ENCODE data around the gene OR1F1. TPM values are rescaled to one million over a fixed set of nuclear protein-coding genes. Genes with fewer than 3 reads are reported as not detected.

OR1F1 gene
- total RNA-seq, 1 experiment from 2014 or later, result 0.44 TPM

DNA sequence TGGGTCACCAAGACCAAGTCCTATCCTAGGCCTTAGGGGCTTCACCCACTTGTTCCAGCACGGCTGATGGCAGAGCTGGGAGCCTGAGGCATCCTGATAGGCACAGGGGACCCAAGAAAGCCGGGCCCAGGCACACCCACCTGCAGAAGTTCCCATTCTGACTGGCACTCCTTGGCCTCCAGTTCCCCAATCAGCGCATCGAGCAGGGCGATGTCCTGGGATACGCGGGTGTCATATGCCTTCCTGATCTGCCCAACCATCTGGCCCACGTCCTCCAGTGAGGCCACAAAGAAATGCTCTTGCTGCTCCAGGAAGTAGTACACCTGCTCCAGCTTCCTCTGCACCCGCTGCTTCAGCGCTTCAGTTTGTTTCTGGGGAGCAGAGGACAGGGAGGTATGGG, 58.9 kb downstream of the OR1F1 start (continued):
- TF ChIP-seq MYBL2 (CRISPR knock-in tag; IDR thresholded peaks at IDR 0.05) (no peak), RELA (CRISPR knock-in tag; IDR thresholded peaks at IDR 0.05; ENCODE audit: borderline replicate concordance) (no peak), PRRX2 (CRISPR knock-in tag; IDR thresholded peaks at IDR 0.05) (no peak), NR3C1 (CRISPR knock-in tag; conservative IDR thresholded peaks at IDR 0.05; ENCODE audit: low read depth) (no peak), ZNF121 (CRISPR knock-in tag; IDR thresholded peaks at IDR 0.05) (no peak)

DNA sequence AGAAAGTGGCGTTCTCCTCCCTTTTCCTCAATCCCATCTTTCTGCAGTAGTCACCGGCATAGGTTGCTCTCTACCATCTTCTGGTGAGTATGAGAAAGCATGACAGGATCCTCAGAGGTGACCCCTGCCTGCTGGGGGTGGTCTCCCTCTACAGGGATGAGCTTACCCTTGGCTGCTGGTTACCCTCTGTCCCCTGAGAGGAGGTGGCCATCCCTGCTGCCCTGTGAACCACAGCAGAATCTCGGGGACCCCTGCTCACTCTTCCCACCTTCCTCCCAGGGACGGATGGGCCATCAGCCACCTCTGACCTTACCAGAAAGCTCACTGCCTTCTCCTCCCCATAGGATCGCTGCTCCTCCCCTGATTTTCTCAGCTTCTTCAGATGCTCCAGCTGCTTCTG, 60.6 kb downstream of the OR1F1 start:
- Mint-ChIP-seq H3K27ac (no peak overlapping the region), H3K4me3 (no peak overlapping the region), H3K36me3 (peaks cover 3% of the 10 kb centered on the region; the same call in 1 of the 2 replicates), H3K9me3 (peaks cover 32% of the 10 kb centered on the region), H3K27me3 (ENCODE audit: low read depth) (peaks cover 53% of the 10 kb centered on the region), H3K4me1 (no peaks in the 10 kb centered on the region)
- CTCF ChIA-PET, result interaction anchor here (1.5 kb wide), 1 partner anchor 16 kb away, joined by 3 read pairs; no protein-coding TSS in a partner anchor
- DNase-seq (ENCODE audit: low spot score) (no peak), ATAC-seq (no peak)
- POLR2A ChIA-PET, result no interaction called here
- TF ChIP-seq TCF7 (CRISPR knock-in tag; IDR thresholded peaks at IDR 0.05; ENCODE audit: low read depth) (no peak), OVOL2 (CRISPR knock-in tag; IDR thresholded peaks at IDR 0.05; ENCODE audit: borderline replicate concordance) (no peak), FOXP1 (CRISPR knock-in tag; IDR thresholded peaks at IDR 0.05; ENCODE audit: borderline replicate concordance) (no peak), HMGA2 (CRISPR knock-in tag; IDR thresholded peaks at IDR 0.05) (no peak)
- TF ChIP-seq, protein P1, sequence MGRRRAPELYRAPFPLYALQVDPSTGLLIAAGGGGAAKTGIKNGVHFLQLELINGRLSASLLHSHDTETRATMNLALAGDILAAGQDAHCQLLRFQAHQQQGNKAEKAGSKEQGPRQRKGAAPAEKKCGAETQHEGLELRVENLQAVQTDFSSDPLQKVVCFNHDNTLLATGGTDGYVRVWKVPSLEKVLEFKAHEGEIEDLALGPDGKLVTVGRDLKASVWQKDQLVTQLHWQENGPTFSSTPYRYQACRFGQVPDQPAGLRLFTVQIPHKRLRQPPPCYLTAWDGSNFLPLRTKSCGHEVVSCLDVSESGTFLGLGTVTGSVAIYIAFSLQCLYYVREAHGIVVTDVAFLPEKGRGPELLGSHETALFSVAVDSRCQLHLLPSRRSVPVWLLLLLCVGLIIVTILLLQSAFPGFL (CRISPR knock-in tag; IDR thresholded peaks at IDR 0.05; ENCODE audit: borderline replicate concordance), result no peak
- TF ChIP-seq, protein P2, sequence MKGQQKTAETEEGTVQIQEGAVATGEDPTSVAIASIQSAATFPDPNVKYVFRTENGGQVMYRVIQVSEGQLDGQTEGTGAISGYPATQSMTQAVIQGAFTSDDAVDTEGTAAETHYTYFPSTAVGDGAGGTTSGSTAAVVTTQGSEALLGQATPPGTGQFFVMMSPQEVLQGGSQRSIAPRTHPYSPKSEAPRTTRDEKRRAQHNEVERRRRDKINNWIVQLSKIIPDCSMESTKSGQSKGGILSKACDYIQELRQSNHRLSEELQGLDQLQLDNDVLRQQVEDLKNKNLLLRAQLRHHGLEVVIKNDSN (CRISPR knock-in tag; IDR thresholded peaks at IDR 0.05), result no peak
- TF ChIP-seq, protein P3, sequence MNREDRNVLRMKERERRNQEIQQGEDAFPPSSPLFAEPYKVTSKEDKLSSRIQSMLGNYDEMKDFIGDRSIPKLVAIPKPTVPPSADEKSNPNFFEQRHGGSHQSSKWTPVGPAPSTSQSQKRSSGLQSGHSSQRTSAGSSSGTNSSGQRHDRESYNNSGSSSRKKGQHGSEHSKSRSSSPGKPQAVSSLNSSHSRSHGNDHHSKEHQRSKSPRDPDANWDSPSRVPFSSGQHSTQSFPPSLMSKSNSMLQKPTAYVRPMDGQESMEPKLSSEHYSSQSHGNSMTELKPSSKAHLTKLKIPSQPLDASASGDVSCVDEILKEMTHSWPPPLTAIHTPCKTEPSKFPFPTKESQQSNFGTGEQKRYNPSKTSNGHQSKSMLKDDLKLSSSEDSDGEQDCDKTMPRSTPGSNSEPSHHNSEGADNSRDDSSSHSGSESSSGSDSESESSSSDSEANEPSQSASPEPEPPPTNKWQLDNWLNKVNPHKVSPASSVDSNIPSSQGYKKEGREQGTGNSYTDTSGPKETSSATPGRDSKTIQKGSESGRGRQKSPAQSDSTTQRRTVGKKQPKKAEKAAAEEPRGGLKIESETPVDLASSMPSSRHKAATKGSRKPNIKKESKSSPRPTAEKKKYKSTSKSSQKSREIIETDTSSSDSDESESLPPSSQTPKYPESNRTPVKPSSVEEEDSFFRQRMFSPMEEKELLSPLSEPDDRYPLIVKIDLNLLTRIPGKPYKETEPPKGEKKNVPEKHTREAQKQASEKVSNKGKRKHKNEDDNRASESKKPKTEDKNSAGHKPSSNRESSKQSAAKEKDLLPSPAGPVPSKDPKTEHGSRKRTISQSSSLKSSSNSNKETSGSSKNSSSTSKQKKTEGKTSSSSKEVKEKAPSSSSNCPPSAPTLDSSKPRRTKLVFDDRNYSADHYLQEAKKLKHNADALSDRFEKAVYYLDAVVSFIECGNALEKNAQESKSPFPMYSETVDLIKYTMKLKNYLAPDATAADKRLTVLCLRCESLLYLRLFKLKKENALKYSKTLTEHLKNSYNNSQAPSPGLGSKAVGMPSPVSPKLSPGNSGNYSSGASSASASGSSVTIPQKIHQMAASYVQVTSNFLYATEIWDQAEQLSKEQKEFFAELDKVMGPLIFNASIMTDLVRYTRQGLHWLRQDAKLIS (CRISPR knock-in tag; IDR thresholded peaks at IDR 0.05; ENCODE audit: borderline replicate concordance), result no peak

DNA sequence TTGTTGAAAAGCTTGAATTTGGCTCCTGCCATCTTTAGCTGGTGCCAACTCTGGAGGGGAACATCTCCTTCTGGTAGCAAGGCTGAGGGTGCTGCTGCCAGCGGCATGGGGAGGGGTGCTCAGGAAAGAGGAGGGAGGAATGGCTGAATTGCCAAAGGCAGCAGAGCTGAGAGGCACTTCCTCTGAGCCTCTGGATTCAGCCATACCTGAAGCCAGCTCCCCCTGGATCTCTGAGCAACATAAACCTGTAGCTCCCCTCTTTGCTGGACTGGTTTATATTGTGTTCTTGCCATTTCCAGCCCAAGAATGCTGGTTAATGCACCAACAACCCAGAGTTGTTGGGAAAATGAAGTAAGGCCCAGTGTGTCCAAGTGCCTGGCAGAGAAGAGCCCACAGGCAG, 61.0 kb downstream of the OR1F1 start:
- no peak for DNase-seq (ENCODE audit: low spot score)
- ChIA-PET POLR2A (no interaction called here), CTCF (interaction anchor here (1.5 kb wide), 1 partner anchor 16 kb away, joined by 3 read pairs; no protein-coding TSS in a partner anchor)
- peaks cover 55% of the 10 kb centered on the region for H3K27me3 Mint-ChIP-seq (ENCODE audit: low read depth)
- peaks cover 29% of the 10 kb centered on the region for H3K9me3 Mint-ChIP-seq
- no peak overlapping the region for H3K27ac Mint-ChIP-seq
- H3K36me3 Mint-ChIP-seq, result peaks cover 2% of the 10 kb centered on the region; the same call in 1 of the 2 replicates
- H3K4me1 Mint-ChIP-seq, result no peaks in the 10 kb centered on the region
- no peak overlapping the region for H3K4me3 Mint-ChIP-seq
- no peak for ATAC-seq
- TF ChIP-seq, protein P2 (CRISPR knock-in tag; IDR thresholded peaks at IDR 0.05), result no peak
- TF ChIP-seq FOXP1 (CRISPR knock-in tag; IDR thresholded peaks at IDR 0.05; ENCODE audit: borderline replicate concordance) (no peak), TEAD4 (CRISPR knock-in tag; IDR thresholded peaks at IDR 0.05) (no peak), ZNF423 (CRISPR knock-in tag; IDR thresholded peaks at IDR 0.05) (no peak), MXD4 (CRISPR knock-in tag; IDR thresholded peaks at IDR 0.05; ENCODE audit: borderline replicate concordance) (no peak), ELF4 (CRISPR knock-in tag; IDR thresholded peaks at IDR 0.05; ENCODE audit: low read depth) (no peak), ZNF671 (CRISPR knock-in tag; IDR thresholded peaks at IDR 0.05) (no peak), SOX15 (CRISPR knock-in tag; IDR thresholded peaks at IDR 0.05) (no peak)
- TF ChIP-seq, protein P4, sequence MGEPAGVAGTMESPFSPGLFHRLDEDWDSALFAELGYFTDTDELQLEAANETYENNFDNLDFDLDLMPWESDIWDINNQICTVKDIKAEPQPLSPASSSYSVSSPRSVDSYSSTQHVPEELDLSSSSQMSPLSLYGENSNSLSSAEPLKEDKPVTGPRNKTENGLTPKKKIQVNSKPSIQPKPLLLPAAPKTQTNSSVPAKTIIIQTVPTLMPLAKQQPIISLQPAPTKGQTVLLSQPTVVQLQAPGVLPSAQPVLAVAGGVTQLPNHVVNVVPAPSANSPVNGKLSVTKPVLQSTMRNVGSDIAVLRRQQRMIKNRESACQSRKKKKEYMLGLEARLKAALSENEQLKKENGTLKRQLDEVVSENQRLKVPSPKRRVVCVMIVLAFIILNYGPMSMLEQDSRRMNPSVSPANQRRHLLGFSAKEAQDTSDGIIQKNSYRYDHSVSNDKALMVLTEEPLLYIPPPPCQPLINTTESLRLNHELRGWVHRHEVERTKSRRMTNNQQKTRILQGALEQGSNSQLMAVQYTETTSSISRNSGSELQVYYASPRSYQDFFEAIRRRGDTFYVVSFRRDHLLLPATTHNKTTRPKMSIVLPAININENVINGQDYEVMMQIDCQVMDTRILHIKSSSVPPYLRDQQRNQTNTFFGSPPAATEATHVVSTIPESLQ (CRISPR knock-in tag; IDR thresholded peaks at IDR 0.05), result no peak
- TF ChIP-seq, protein P1 (CRISPR knock-in tag; IDR thresholded peaks at IDR 0.05; ENCODE audit: borderline replicate concordance), result no peak
- TF ChIP-seq, protein P5, sequence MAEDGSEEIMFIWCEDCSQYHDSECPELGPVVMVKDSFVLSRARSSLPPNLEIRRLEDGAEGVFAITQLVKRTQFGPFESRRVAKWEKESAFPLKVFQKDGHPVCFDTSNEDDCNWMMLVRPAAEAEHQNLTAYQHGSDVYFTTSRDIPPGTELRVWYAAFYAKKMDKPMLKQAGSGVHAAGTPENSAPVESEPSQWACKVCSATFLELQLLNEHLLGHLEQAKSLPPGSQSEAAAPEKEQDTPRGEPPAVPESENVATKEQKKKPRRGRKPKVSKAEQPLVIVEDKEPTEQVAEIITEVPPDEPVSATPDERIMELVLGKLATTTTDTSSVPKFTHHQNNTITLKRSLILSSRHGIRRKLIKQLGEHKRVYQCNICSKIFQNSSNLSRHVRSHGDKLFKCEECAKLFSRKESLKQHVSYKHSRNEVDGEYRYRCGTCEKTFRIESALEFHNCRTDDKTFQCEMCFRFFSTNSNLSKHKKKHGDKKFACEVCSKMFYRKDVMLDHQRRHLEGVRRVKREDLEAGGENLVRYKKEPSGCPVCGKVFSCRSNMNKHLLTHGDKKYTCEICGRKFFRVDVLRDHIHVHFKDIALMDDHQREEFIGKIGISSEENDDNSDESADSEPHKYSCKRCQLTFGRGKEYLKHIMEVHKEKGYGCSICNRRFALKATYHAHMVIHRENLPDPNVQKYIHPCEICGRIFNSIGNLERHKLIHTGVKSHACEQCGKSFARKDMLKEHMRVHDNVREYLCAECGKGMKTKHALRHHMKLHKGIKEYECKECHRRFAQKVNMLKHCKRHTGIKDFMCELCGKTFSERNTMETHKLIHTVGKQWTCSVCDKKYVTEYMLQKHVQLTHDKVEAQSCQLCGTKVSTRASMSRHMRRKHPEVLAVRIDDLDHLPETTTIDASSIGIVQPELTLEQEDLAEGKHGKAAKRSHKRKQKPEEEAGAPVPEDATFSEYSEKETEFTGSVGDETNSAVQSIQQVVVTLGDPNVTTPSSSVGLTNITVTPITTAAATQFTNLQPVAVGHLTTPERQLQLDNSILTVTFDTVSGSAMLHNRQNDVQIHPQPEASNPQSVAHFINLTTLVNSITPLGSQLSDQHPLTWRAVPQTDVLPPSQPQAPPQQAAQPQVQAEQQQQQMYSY (CRISPR knock-in tag; IDR thresholded peaks at IDR 0.05), result no peak

Measured in WTC11 (cell line).